Effector memory CD4-positive, alpha-beta T cell (primary cell): ENCODE results near the gene EVI5.

Experiments
- DNase-seq, 3 donors: peaks; one replicate each; pipeline ENCODE4 v3.0.0-alpha.2; 2020
- H3K27ac ChIP-seq: 2 replicates; pipeline ENCODE4 v1.7.0; 2013; ENCODE audit warnings: mild to moderate bottlenecking, low read length, moderate library complexity; ENCODE audit not compliant: insufficient read depth, poor library complexity, severe bottlenecking
- H3K27me3 ChIP-seq: replicated peaks from 2 replicates; pipeline ENCODE4 v1.7.0; 2013; ENCODE audit warnings: mild to moderate bottlenecking, low read length; ENCODE audit not compliant: insufficient read depth, control insufficient read depth, poor library complexity, severe bottlenecking
- H3K36me3 ChIP-seq: 2 replicates; pipeline ENCODE4 v1.7.0; 2013; ENCODE audit warnings: mild to moderate bottlenecking, low read length, moderate library complexity; ENCODE audit not compliant: control insufficient read depth, insufficient read depth
- H3K4me1 ChIP-seq: 2 replicates; pipeline ENCODE4 v1.7.0; 2013; ENCODE audit warnings: low read length, mild to moderate bottlenecking; ENCODE audit not compliant: control insufficient read depth, insufficient read depth, poor library complexity, severe bottlenecking
- H3K4me3 ChIP-seq: 2 replicates; pipeline ENCODE4 v1.7.0; 2013; ENCODE audit warnings: low read length, low read depth, mild to moderate bottlenecking; ENCODE audit not compliant: insufficient read depth, poor library complexity, severe bottlenecking
- H3K9me3 ChIP-seq: 2 replicates; pipeline ENCODE4 v1.7.0; 2013; ENCODE audit warnings: mild to moderate bottlenecking, low read length, moderate library complexity; ENCODE audit not compliant: control insufficient read depth

Gene EVI5

GRCh38 chr1:92820024-92820423 lies 35.1 kb upstream of the EVI5 start:
- no peak for DNase-seq
- Histone ChIP-seq H3K27ac (no peak overlapping the region), H3K4me3 (no peak overlapping the region)

GRCh38 chr1:92817986-92818764 lies 33.3 kb upstream of the EVI5 start:
- no peak for DNase-seq
- H3K27ac ChIP-seq, result no peak overlapping the region
- H3K4me1 ChIP-seq, result no peaks in the 10 kb centered on the region
- no peaks in the 10 kb centered on the region for H3K27me3 ChIP-seq
- no peak overlapping the region for H3K4me3 ChIP-seq
- no peaks in the 10 kb centered on the region for H3K36me3 ChIP-seq
- no peaks in the 10 kb centered on the region for H3K9me3 ChIP-seq

More at GRCh38 chr1:92820024-92820423, 35.1 kb upstream of the EVI5 start:
- Histone ChIP-seq H3K27me3 (no peaks in the 10 kb centered on the region), H3K4me1 (no peaks in the 10 kb centered on the region), H3K9me3 (no peaks in the 10 kb centered on the region), H3K36me3 (no peaks in the 10 kb centered on the region)

- H3K4me3 ChIP-seq, result no peak overlapping the region
These were observed 32.3 kb upstream of the EVI5 start for GRCh38 chr1:92817137-92817697.

GRCh38 chr1:92816732-92817131 lies 31.8 kb upstream of the EVI5 start:
- no peak for DNase-seq
- no peaks in the 10 kb centered on the region for H3K4me1 ChIP-seq
- no peaks in the 10 kb centered on the region for H3K36me3 ChIP-seq
- H3K27ac ChIP-seq, result no peak overlapping the region
- no peak overlapping the region for H3K4me3 ChIP-seq
- no peaks in the 10 kb centered on the region for H3K9me3 ChIP-seq
- no peaks in the 10 kb centered on the region for H3K27me3 ChIP-seq

More at GRCh38 chr1:92817137-92817697, 32.3 kb upstream of the EVI5 start:
- H3K27me3 ChIP-seq, result no peaks in the 10 kb centered on the region
- DNase-seq, result no peak
- no peaks in the 10 kb centered on the region for H3K36me3 ChIP-seq
- no peaks in the 10 kb centered on the region for H3K9me3 ChIP-seq
- no peaks in the 10 kb centered on the region for H3K4me1 ChIP-seq
- H3K27ac ChIP-seq, result no peak overlapping the region

- H3K4me1 ChIP-seq, result no peaks in the 10 kb centered on the region
- H3K27me3 ChIP-seq, result no peaks in the 10 kb centered on the region
- no peaks in the 10 kb centered on the region for H3K9me3 ChIP-seq
- no peaks in the 10 kb centered on the region for H3K36me3 ChIP-seq
- no peak overlapping the region for H3K27ac ChIP-seq
- H3K4me3 ChIP-seq, result no peak overlapping the region
- DNase-seq, result no peak
These were observed 23.5 kb upstream of the EVI5 start for GRCh38 chr1:92808381-92808780.

- DNase-seq, result no peak
- no peak overlapping the region for H3K27ac ChIP-seq
- H3K27me3 ChIP-seq, result no peaks in the 10 kb centered on the region
These were observed 20.3 kb upstream of the EVI5 start for GRCh38 chr1:92805216-92805615.

GRCh38 chr1:92804721-92805201 lies 19.9 kb upstream of the EVI5 start:
- no peak for DNase-seq
- no peaks in the 10 kb centered on the region for H3K36me3 ChIP-seq
- H3K27ac ChIP-seq, result no peak overlapping the region
- no peaks in the 10 kb centered on the region for H3K27me3 ChIP-seq
- H3K9me3 ChIP-seq, result no peaks in the 10 kb centered on the region
- H3K4me3 ChIP-seq, result no peak overlapping the region
- no peaks in the 10 kb centered on the region for H3K4me1 ChIP-seq

More at GRCh38 chr1:92805216-92805615, 20.3 kb upstream of the EVI5 start:
- Histone ChIP-seq H3K9me3 (no peaks in the 10 kb centered on the region), H3K4me1 (no peaks in the 10 kb centered on the region), H3K36me3 (no peaks in the 10 kb centered on the region), H3K4me3 (no peak overlapping the region)

- Histone ChIP-seq H3K27me3 (no peaks in the 10 kb centered on the region), H3K4me3 (no peak overlapping the region), H3K36me3 (no peaks in the 10 kb centered on the region), H3K27ac (no peak overlapping the region), H3K9me3 (no peaks in the 10 kb centered on the region), H3K4me1 (no peaks in the 10 kb centered on the region)
- DNase-seq, result no peak
These were observed 18.4 kb upstream of the EVI5 start for GRCh38 chr1:92803140-92803887.

GRCh38 chr1:92797961-92798360 lies 13.1 kb upstream of the EVI5 start:
- H3K4me3 ChIP-seq, result no peak overlapping the region
- no peaks in the 10 kb centered on the region for H3K27me3 ChIP-seq
- no peaks in the 10 kb centered on the region for H3K9me3 ChIP-seq
- no peaks in the 10 kb centered on the region for H3K36me3 ChIP-seq
- H3K4me1 ChIP-seq, result no peaks in the 10 kb centered on the region
- H3K27ac ChIP-seq, result no peak overlapping the region
- no peak for DNase-seq

- Histone ChIP-seq H3K36me3 (no peaks in the 10 kb centered on the region), H3K4me3 (no peak overlapping the region), H3K9me3 (no peaks in the 10 kb centered on the region), H3K27ac (no peak overlapping the region), H3K27me3 (no peaks in the 10 kb centered on the region), H3K4me1 (no peaks in the 10 kb centered on the region)
- DNase-seq, result no peak
These were observed 12.4 kb upstream of the EVI5 start for GRCh38 chr1:92797297-92797696.
